K562 (cell line): ENCODE measurements around the gene NR2F2. TPM values are rescaled to one million over a fixed set of nuclear protein-coding genes. Genes with fewer than 3 reads are reported as not detected.
A peak's percentile ranks its signal among the peaks of the same experiment; 100 is the strongest.

ENCODE experiments used
- ATAC-seq: fragments of 200-7000 bp; cut with Tn5 transposase; 3 replicates; pipeline ENCODE4 v1.9.1; 2020; ENCODE audit warnings: moderate library complexity
- BruUV-seq: library from RNA; stranded (reverse); fragments of 400-500 nt; replicated peaks from 2 replicates; lab custom pipeline; 2021; lab: Mats Ljungman, UMichigan
- CTCF ChIA-PET: fragments of 300-600 bp; formaldehyde crosslinking; extraction: SDS; loops from one replicate; lab custom pipeline; 2021; ENCODE audit warnings: low intra/inter-chr PET ratio; lab: Yijun Ruan, JAX
- POLR2A ChIA-PET: fragments of 300-600, 350-650 bp; sonication (Branson Sonifier 250); formaldehyde crosslinking; extraction: SDS; loops from one replicate; lab custom pipeline; 2021; ENCODE audit warnings: antibody characterized with exemption, inconsistent platforms; lab: Yijun Ruan, JAX
- DNase-seq, 4 experiments: peaks; one replicate each; pipeline versions ENCODE4 v3.0.0 to v3.0.0-alpha.2; 2011 to 2018; ENCODE audit warnings: low spot score in 3 of 4, mixed read lengths in 3 of 4; ENCODE audit errors: extremely low read depth in 1 of 4
- FAIRE-seq: peaks from 2 replicates; lab custom pipeline; 2011; peaks lifted over from hg19 to GRCh38; lab: Jason Lieb, UNC
- H2AFZ ChIP-seq: 2 replicates; pipeline ENCODE4 v1.6.0; 2011; ENCODE audit warnings: low read depth, low read length, control low read depth, inconsistent platforms
- H3K27ac ChIP-seq: fragments of 200-600 bp; 3 replicates; pipeline ENCODE4 v1.8.0; 2011; ENCODE audit warnings: low read depth, mild to moderate bottlenecking, control low read depth, inconsistent platforms, low read length, moderate library complexity, mixed read lengths; ENCODE audit errors: extremely low read depth
- H3K27me3 ChIP-seq, 2 experiments: fragments of 300-600 bp in 1 of 2; 2 replicates in 1 of 2; 3 replicates in 1 of 2; pipeline versions ENCODE4 v1.6.0 to v1.8.0; 2011; ENCODE audit warnings: inconsistent platforms in 2 of 2, low read length in 2 of 2, mild to moderate bottlenecking in 1 of 2, mixed read lengths in 1 of 2, moderate library complexity in 1 of 2; ENCODE audit not compliant: control insufficient read depth in 2 of 2, insufficient read depth in 2 of 2
- H3K36me3 ChIP-seq: fragments of 300-600 bp; 3 replicates; pipeline ENCODE4 v1.8.0; 2011; ENCODE audit warnings: mild to moderate bottlenecking, low read length, inconsistent platforms; ENCODE audit not compliant: control insufficient read depth, insufficient read depth
- H3K4me1 ChIP-seq, 2 experiments: fragments of 200-600 bp in 1 of 2; replicated peaks in 1 of 2; 2 replicates in 1 of 2; 3 replicates in 1 of 2; pipeline versions ENCODE4 v1.5.1 to v1.8.0; 2011; ENCODE audit warnings: inconsistent platforms in 2 of 2, low read length in 2 of 2, mild to moderate bottlenecking in 1 of 2, mixed read lengths in 1 of 2, moderate library complexity in 1 of 2; ENCODE audit not compliant: control insufficient read depth in 2 of 2, insufficient read depth in 2 of 2
- H3K4me2 ChIP-seq: 2 replicates; pipeline ENCODE4 v1.6.1; 2011; ENCODE audit warnings: low read length, control low read depth, inconsistent platforms, mixed read lengths; ENCODE audit not compliant: insufficient read depth
- H3K4me3 ChIP-seq: fragments of 200-600 bp; sonication (generic), shearing (Covaris generic); 2 replicates; pipeline ENCODE4 v1.5.1; 2016; ENCODE audit warnings: control low read depth, inconsistent platforms
- H3K79me2 ChIP-seq: fragments of 200-600 bp; 3 replicates; pipeline ENCODE4 v1.8.0; 2011; ENCODE audit warnings: low read length, inconsistent platforms; ENCODE audit not compliant: control insufficient read depth, insufficient read depth
- H3K9ac ChIP-seq, 2 experiments: 2 replicates each; pipeline versions ENCODE4 v1.6.0 to v1.6.1; 2011; ENCODE audit warnings: low read depth in 2 of 2, low read length in 2 of 2, control low read depth in 1 of 2, inconsistent platforms in 1 of 2, mild to moderate bottlenecking in 1 of 2, mixed read lengths in 1 of 2; ENCODE audit not compliant: insufficient read depth in 1 of 2
- H3K9me1 ChIP-seq: one replicate; pipeline ENCODE4 v1.6.0; 2011; ENCODE audit warnings: inconsistent platforms, mild to moderate bottlenecking, low read length, moderate library complexity; ENCODE audit not compliant: control insufficient read depth, insufficient read depth
- H3K9me3 ChIP-seq: replicated peaks from 2 replicates; pipeline ENCODE4 v1.5.1; 2011; ENCODE audit warnings: low read depth, low read length, inconsistent platforms; ENCODE audit not compliant: control insufficient read depth, insufficient read depth
- H4K20me1 ChIP-seq: replicated peaks from 2 replicates; pipeline ENCODE4 v1.6.1; 2011; ENCODE audit warnings: low read length, inconsistent platforms, mixed read lengths; ENCODE audit not compliant: control insufficient read depth, insufficient read depth
- E2F5 ChIP-seq: sonication (generic); formaldehyde crosslinking; IDR thresholded peaks from 2 replicates; pipeline ENCODE4 v1.8.0; 2022; ENCODE audit warnings: mild to moderate bottlenecking, missing genetic modification reagents
- POLR2G ChIP-seq: fragments of 200-400 bp; formaldehyde crosslinking; IDR thresholded peaks from 2 replicates; pipeline ENCODE4 v1.6.1; 2017; ENCODE audit warnings: low read depth, mild to moderate bottlenecking, antibody characterized with exemption, low read length, moderate library complexity
- RBFOX2 ChIP-seq: fragments of 200-400 bp; formaldehyde crosslinking; IDR thresholded peaks from 2 replicates; pipeline ENCODE4 v1.6.1; 2017; ENCODE audit warnings: low read depth, mild to moderate bottlenecking, low read length, moderate library complexity
- ZBTB33 ChIP-seq: sonication (generic); formaldehyde crosslinking; IDR thresholded peaks from 2 replicates; pipeline ENCODE4 v1.8.1; 2023; ENCODE audit warnings: mild to moderate bottlenecking, missing genetic modification reagents
- WGBS: fragments of 100-300 bp; shearing (Covaris generic); methylation state at CpG from one replicate; pipeline ENCODE4 v1.1.6; 2016; ENCODE audit warnings: low coverage, mixed read lengths; ENCODE audit not compliant: insufficient coverage; ENCODE audit errors: missing lambda C conversion rate; 5-methylcytosine and 5-hydroxymethylcytosine counted together
- in situ Hi-C: fragments of 300-500 bp; cut with MboI; formaldehyde crosslinking; loops from 4 replicates; pipeline ENCODE4 v1.15.0; 2018; ENCODE audit warnings: inconsistent platforms, mixed read lengths
- intact Hi-C: fragments of 100-400 bp; cut with micrococcal nuclease; formaldehyde crosslinking; loops from 2 replicates; pipeline ENCODE4 v1.14.2; 2022
- polyA plus RNA-seq, 8 experiments: library from polyadenylated mRNA; depleted of rRNA in 4 of 8; stranded (reverse) in 5 of 8; unstranded in 3 of 8; fragments of >200 nt; fragmentation: Nextera tagmentation in 2 of 8; fragmentation: Illumina TruSeq in 1 of 8; extraction: Ambion mirVana in 2 of 8; extraction: Trizol in 1 of 8; gene quantifications; 2 replicates each; pipeline versions ENCODE4 v1.2.1 to v1.2.3, GENCODE V29; 2011 to 2014; ENCODE audit warnings: inconsistent platforms in 1 of 8, missing spikeins in 1 of 8
- total RNA-seq, 7 experiments: library from RNA; depleted of rRNA in 6 of 7; stranded (reverse); fragments of >200 nt in 6 of 7; fragmentation: Illumina TruSeq in 2 of 7; extraction: Trizol in 2 of 7; gene quantifications; 2 replicates each; pipeline versions ENCODE4 v1.2.1 to v1.2.3, GENCODE V29; 2011 to 2021; ENCODE audit warnings: low replicate concordance in 1 of 7

NR2F2 gene
- total and polyA plus RNA-seq, 9 of the 15 experiments (the other 6 are each of a cell fraction or from before 2014, with no cell fraction given), result 6.0 to 51.8 (median 11.1) TPM

GRCh38 chr15:96321639-96322535 lies 8.6 kb upstream of the NR2F2 start:
- WGBS, result 99% methylated on average over 29 of the region's 64 CpGs
- H3K9ac ChIP-seq, result no peak overlapping the region
- no peak overlapping the region for H3K4me3 ChIP-seq
- H3K4me2 ChIP-seq, result no peak overlapping the region
- H2AFZ ChIP-seq, result no peak overlapping the region
- intact Hi-C loops (loop anchor here (10.0 kb wide), 3 partner anchors 247 to 1647 kb away; no protein-coding TSS in a partner anchor), in situ Hi-C loops (no loop called here)
- DNase-seq (no peak), ATAC-seq (no peak), FAIRE-seq (no peak)
- H3K79me2 ChIP-seq, result peaks cover 32% of the 10 kb centered on the region
- BruUV-seq, result no TSS peak
- H3K9me3 ChIP-seq, result peaks cover 6% of the 10 kb centered on the region
- H3K9me1 ChIP-seq, result no peaks in the 10 kb centered on the region
- no peaks in the 10 kb centered on the region for H3K27me3 ChIP-seq
- H3K36me3 ChIP-seq, result peaks cover 4% of the 10 kb centered on the region; the same call in 2 of the 3 replicates
- CTCF ChIA-PET, result no interaction called here
- H3K4me1 ChIP-seq, result peaks cover 12 to 14% of the 10 kb centered on the region in 2 experiments; a peak in 3 of 5 replicates
- TF ChIP-seq RBFOX2 (peak; percentile 46; the same call in 1 of the 2 replicates), POLR2G (peak; percentile 47), E2F5 (no peak), ZBTB33 (CRISPR knock-in tag) (peak; percentile 77)
- POLR2A ChIA-PET, result no interaction called here
- H3K27ac ChIP-seq, result no peak overlapping the region
- no peaks in the 10 kb centered on the region for H4K20me1 ChIP-seq
